KG1 (cell line): Measurements from ENCODE around the gene CLSTN1.

ENCODE experiments used
- DNase-seq: peaks from one replicate; lab custom pipeline; 2025; lab: John Stamatoyannopoulos, UW

The CLSTN1 gene

GRCh38 chr1:9850442-9851162 is 26.8 kb upstream of the CLSTN1 start:
- no peak for DNase-seq

- no peak for DNase-seq
These were observed 26.1 kb upstream of the CLSTN1 start for GRCh38 chr1:9849691-9850441.

GRCh38 chr1:9848022-9848421 is 24.3 kb upstream of the CLSTN1 start:
- no peak for DNase-seq

GRCh38 chr1:9847269-9847668 is 23.5 kb upstream of the CLSTN1 start:
- no peak for DNase-seq

GRCh38 chr1:9846611-9847171 is 22.9 kb upstream of the CLSTN1 start:
- no peak for DNase-seq

GRCh38 chr1:9845914-9846313 is 22.1 kb upstream of the CLSTN1 start:
- DNase-seq = no peak

GRCh38 chr1:9844756-9845155 is 21.0 kb upstream of the CLSTN1 start:
- DNase-seq = no peak

- no peak for DNase-seq
These were observed 20.3 kb upstream of the CLSTN1 start for GRCh38 chr1:9844106-9844505.

GRCh38 chr1:9843576-9843945 is 19.8 kb upstream of the CLSTN1 start:
- DNase-seq = no peak

GRCh38 chr1:9842781-9843575 is 19.2 kb upstream of the CLSTN1 start:
- DNase-seq = no peak

- no peak for DNase-seq
These were observed 18.4 kb upstream of the CLSTN1 start for GRCh38 chr1:9842073-9842711.

- no peak for DNase-seq
These were observed 17.7 kb upstream of the CLSTN1 start for GRCh38 chr1:9841460-9841859.

- no peak for DNase-seq
These were observed 16.4 kb upstream of the CLSTN1 start for GRCh38 chr1:9840176-9840575.

GRCh38 chr1:9838946-9839345 is 15.2 kb upstream of the CLSTN1 start:
- no peak for DNase-seq

- DNase-seq = no peak
These were observed 12.8 kb upstream of the CLSTN1 start for GRCh38 chr1:9836632-9836960.

GRCh38 chr1:9835758-9836631 is 12.2 kb upstream of the CLSTN1 start:
- DNase-seq = no peak

- no peak for DNase-seq
These were observed 11.6 kb upstream of the CLSTN1 start for GRCh38 chr1:9835404-9835757.

- DNase-seq = no peak
These were observed 9.9 kb upstream of the CLSTN1 start for GRCh38 chr1:9833632-9834031.

- DNase-seq = no peak
These were observed 3.9 kb upstream of the CLSTN1 start for GRCh38 chr1:9827558-9828185.

GRCh38 chr1:9826616-9827015 is 2.9 kb upstream of the CLSTN1 start:
- no peak for DNase-seq

GRCh38 chr1:9826087-9826486 is 2.3 kb upstream of the CLSTN1 start:
- DNase-seq = no peak
